Natural killer cell (primary cell): ENCODE results near the gene PHACTR1. TPM values are rescaled to one million over a fixed set of nuclear protein-coding genes. Genes with fewer than 3 reads are reported as not detected.

ENCODE experiments used
- ATAC-seq, 3 donors: fragments of 150-1000 bp in 2 of 3; fragments of 200-7000 bp in 1 of 3; cut with Tn5 transposase; 1 replicate in 1 of 3; 2 replicates in 2 of 3; pipeline ENCODE4 v1.10.0; 2021; ENCODE audit warnings: mild to moderate bottlenecking in 2 of 3, moderate library complexity in 2 of 3
- DNase-seq, 2 donors: peaks; one replicate each; pipeline versions ENCODE4 v3.0.0 to v3.0.0-alpha.2; 2013 to 2021; ENCODE audit warnings: mixed read lengths in 1 of 2
- H3K27ac ChIP-seq: one replicate; pipeline ENCODE4 v1.5.1; 2013; ENCODE audit warnings: mild to moderate bottlenecking, low read length
- H3K27me3 ChIP-seq: one replicate; pipeline ENCODE4 v1.6.1; 2013; ENCODE audit warnings: low read length; ENCODE audit not compliant: control insufficient read depth, insufficient read depth
- H3K36me3 ChIP-seq: one replicate; pipeline ENCODE4 v1.6.1; 2013; ENCODE audit warnings: low read length; ENCODE audit not compliant: control insufficient read depth, insufficient read depth
- H3K4me1 ChIP-seq: one replicate; pipeline ENCODE4 v1.6.1; 2013; ENCODE audit warnings: low read length; ENCODE audit not compliant: control insufficient read depth, insufficient read depth
- H3K4me3 ChIP-seq: one replicate; pipeline ENCODE4 v1.5.1; 2013; ENCODE audit warnings: low read length
- H3K9me3 ChIP-seq: one replicate; pipeline ENCODE4 v1.6.1; 2013; ENCODE audit warnings: low read length; ENCODE audit not compliant: control insufficient read depth, insufficient read depth
- H3K27ac Mint-ChIP-seq, 2 donors: one replicate each; pipeline ENCODE4 v1.8.0; 2022; ENCODE audit warnings: mild to moderate bottlenecking in 2 of 2, mixed read lengths in 2 of 2, moderate library complexity in 1 of 2
- H3K27me3 Mint-ChIP-seq, 2 donors: one replicate each; pipeline ENCODE4 v1.8.0; 2022; ENCODE audit warnings: low read depth in 2 of 2, mixed read lengths in 2 of 2
- H3K36me3 Mint-ChIP-seq: one replicate; pipeline ENCODE4 v1.8.0; 2022; ENCODE audit warnings: mixed read lengths
- H3K4me1 Mint-ChIP-seq, 2 donors: one replicate each; pipeline ENCODE4 v1.8.0; 2022; ENCODE audit warnings: mixed read lengths in 2 of 2
- H3K4me3 Mint-ChIP-seq: one replicate; pipeline ENCODE4 v1.8.0; 2022; ENCODE audit warnings: mild to moderate bottlenecking, moderate library complexity, mixed read lengths
- H3K9me3 Mint-ChIP-seq, 2 donors: one replicate each; pipeline ENCODE4 v1.8.0; 2022; ENCODE audit warnings: mixed read lengths in 2 of 2
- CTCF ChIP-seq: fragments of 200-600 bp; IDR thresholded peaks from one replicate; pipeline ENCODE4 v1.8.0; 2022; ENCODE audit warnings: antibody characterized with exemption
- WGBS: methylation state at CpG from one replicate; pipeline ENCODE4 v1.1.7; 2013; ENCODE audit warnings: missing lambda C conversion rate; ENCODE audit not compliant: insufficient coverage; 5-methylcytosine and 5-hydroxymethylcytosine counted together
- intact Hi-C: fragments of 100-400 bp; cut with micrococcal nuclease; formaldehyde crosslinking; loops from one replicate; pipeline ENCODE4 v1.14.2; 2022
- total RNA-seq, 4 donors: library from RNA; stranded (reverse); fragments of 120-200 nt in 1 of 4; gene quantifications; one replicate each; pipeline versions ENCODE4 v1.2.3 to v1.2.4, GENCODE V29; 2013 to 2022

The PHACTR1 gene
- total RNA-seq, 3 donors from 2014 or later (not counting 1 experiment from before 2014, with no cell fraction given) = 5.2 to 19.0 (median 5.4) TPM

- H3K4me1 ChIP-seq = peaks cover 24% of the 10 kb centered on the region
- Mint-ChIP-seq H3K27me3 (no peaks in the 10 kb centered on the region), H3K27ac (peak overlapping the region; percentile 6 to 46), H3K4me1 (peaks cover 23 to 25% of the 10 kb centered on the region in 2 donors), H3K9me3 (no peaks in the 10 kb centered on the region), H3K4me3 (peak overlapping the region; percentile 1), H3K36me3 (no peaks in the 10 kb centered on the region)
- peaks cover 3% of the 10 kb centered on the region for H3K9me3 ChIP-seq
- no peak overlapping the region for H3K4me3 ChIP-seq
- intact Hi-C loops = loop anchor here (1.0 to 10.0 kb wide), 3 partner anchors 48 to 239 kb away; no protein-coding TSS in a partner anchor
- WGBS = 32% methylated on average over 11 of the region's 11 CpGs
- TF ChIP-seq CTCF = peak; percentile 97
- peak; percentile 81 to 88 (median 87) for ATAC-seq
- no peak overlapping the region for H3K27ac ChIP-seq
- H3K36me3 ChIP-seq = no peaks in the 10 kb centered on the region
- no peaks in the 10 kb centered on the region for H3K27me3 ChIP-seq
- peak; percentile 77 to 86 for DNase-seq
Measured at GRCh38 chr6:13336553-13336952, 620.0 kb downstream of the PHACTR1 start.

GRCh38 chr6:13338038-13338437 lies 621.5 kb downstream of the PHACTR1 start:
- peaks cover 23 to 25% of the 10 kb centered on the region in 2 donors for H3K4me1 Mint-ChIP-seq
- no peaks in the 10 kb centered on the region for H3K36me3 ChIP-seq
- no peaks in the 10 kb centered on the region for H3K27me3 Mint-ChIP-seq
- peaks cover 24% of the 10 kb centered on the region for H3K4me1 ChIP-seq
- peaks cover 8% of the 10 kb centered on the region for H3K9me3 ChIP-seq
- DNase-seq (no peak), ATAC-seq (peak in 2 of 3 donors; percentile 30 to 39)
- no peak overlapping the region for H3K4me3 ChIP-seq
- peak overlapping the region; percentile 54 for H3K27ac ChIP-seq
- peak overlapping the region; percentile 69 for H3K4me3 Mint-ChIP-seq
- H3K9me3 Mint-ChIP-seq = peaks cover 0 to 3% of the 10 kb centered on the region in 2 donors
- H3K36me3 Mint-ChIP-seq = no peaks in the 10 kb centered on the region
- WGBS = 54% methylated on average over 4 of the region's 5 CpGs
- TF ChIP-seq CTCF = no peak
- peak overlapping the region; percentile 84 to 89 for H3K27ac Mint-ChIP-seq
- intact Hi-C loops = loop anchor here (10.0 kb wide), 1 partner anchor 47 kb away; no protein-coding TSS in a partner anchor
- no peaks in the 10 kb centered on the region for H3K27me3 ChIP-seq
